Measurements from ENCODE around the gene CDC7. TPM values are rescaled to one million over a fixed set of nuclear protein-coding genes. Genes with fewer than 3 reads are reported as not detected.

CDC7 gene
- total RNA-seq, 1 experiment from 2014 or later = 24.5 TPM

DNA sequence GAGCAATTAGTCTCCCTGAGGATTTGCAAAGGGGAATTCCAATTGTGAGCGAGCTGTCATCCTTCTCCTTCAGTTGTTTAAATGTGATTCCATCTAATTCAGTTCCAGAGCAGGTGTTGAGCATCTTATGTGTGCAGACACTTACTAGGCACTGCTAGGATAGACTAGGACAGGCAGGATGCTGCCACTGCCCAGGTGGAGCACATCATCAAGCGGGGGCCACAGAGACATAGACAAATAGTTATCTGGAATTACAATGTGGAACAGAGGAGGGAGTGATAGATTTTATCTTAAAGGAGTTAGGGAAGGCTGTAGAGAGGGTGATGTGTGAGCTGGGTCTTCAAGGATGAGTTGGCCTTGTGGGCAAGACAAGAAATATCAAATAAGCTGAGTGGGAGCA is 55.9 kb downstream of the CDC7 start:
- DNase-seq (ENCODE audit: low read depth, low spot score) (no peak), ATAC-seq (no peak)
- no peak overlapping the region for H2AFZ ChIP-seq (ENCODE audit: low read depth, low read length, poor library complexity, severe bottlenecking)
- TF ChIP-seq, protein P1, sequence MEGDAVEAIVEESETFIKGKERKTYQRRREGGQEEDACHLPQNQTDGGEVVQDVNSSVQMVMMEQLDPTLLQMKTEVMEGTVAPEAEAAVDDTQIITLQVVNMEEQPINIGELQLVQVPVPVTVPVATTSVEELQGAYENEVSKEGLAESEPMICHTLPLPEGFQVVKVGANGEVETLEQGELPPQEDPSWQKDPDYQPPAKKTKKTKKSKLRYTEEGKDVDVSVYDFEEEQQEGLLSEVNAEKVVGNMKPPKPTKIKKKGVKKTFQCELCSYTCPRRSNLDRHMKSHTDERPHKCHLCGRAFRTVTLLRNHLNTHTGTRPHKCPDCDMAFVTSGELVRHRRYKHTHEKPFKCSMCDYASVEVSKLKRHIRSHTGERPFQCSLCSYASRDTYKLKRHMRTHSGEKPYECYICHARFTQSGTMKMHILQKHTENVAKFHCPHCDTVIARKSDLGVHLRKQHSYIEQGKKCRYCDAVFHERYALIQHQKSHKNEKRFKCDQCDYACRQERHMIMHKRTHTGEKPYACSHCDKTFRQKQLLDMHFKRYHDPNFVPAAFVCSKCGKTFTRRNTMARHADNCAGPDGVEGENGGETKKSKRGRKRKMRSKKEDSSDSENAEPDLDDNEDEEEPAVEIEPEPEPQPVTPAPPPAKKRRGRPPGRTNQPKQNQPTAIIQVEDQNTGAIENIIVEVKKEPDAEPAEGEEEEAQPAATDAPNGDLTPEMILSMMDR (IDR thresholded peaks at IDR 0.05 in 2 of 3, conservative IDR thresholded peaks at IDR 0.05 in 1 of 3; ENCODE audit: borderline replicate concordance in 1 of 3, insufficient read depth in 1 of 3, low read depth in 2 of 3, low read length in 2 of 3) = no peak
- no peak for TF ChIP-seq FOSL1 (IDR thresholded peaks at IDR 0.05; ENCODE audit: low read depth)
- TF ChIP-seq SP1 (IDR thresholded peaks at IDR 0.05; ENCODE audit: low read depth) = no peak
- no peak for TF ChIP-seq SIN3A (IDR thresholded peaks at IDR 0.05; ENCODE audit: low read depth)
- TF ChIP-seq, protein P2, sequence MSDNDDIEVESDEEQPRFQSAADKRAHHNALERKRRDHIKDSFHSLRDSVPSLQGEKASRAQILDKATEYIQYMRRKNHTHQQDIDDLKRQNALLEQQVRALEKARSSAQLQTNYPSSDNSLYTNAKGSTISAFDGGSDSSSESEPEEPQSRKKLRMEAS (IDR thresholded peaks at IDR 0.05) = no peak
- TF ChIP-seq YY1 (IDR thresholded peaks at IDR 0.05; ENCODE audit: extremely low read depth, insufficient replicate concordance, low read depth, low read length) = no peak
- TF ChIP-seq ELF1 (IDR thresholded peaks at IDR 0.05; ENCODE audit: borderline replicate concordance, low read depth) = no peak
- TF ChIP-seq SRF (IDR thresholded peaks at IDR 0.05; ENCODE audit: low read depth) = no peak
- TF ChIP-seq POLR2AphosphoS5 (IDR thresholded peaks at IDR 0.05; ENCODE audit: low read depth, low read length) = no peak
- TF ChIP-seq CEBPB (IDR thresholded peaks at IDR 0.05; ENCODE audit: low read depth) = no peak
- no peak for TF ChIP-seq TCF7L2 (IDR thresholded peaks at IDR 0.05; ENCODE audit: borderline replicate concordance, extremely low read depth, insufficient read depth, insufficient read length)
- H3K9me2 ChIP-seq (ENCODE audit: insufficient read depth) = no peaks in the 10 kb centered on the region
- H3K9ac ChIP-seq (ENCODE audit: low read length) = no peak overlapping the region
- ChIA-PET CTCF (no interaction called here), RAD21 (ENCODE audit: low non-redundant PET in 1 of 2, low total read pairs in 2 of 2, uncharacterized antibody in 2 of 2, unreplicated experiment in 2 of 2) (no interaction called here), POLR2A (no interaction called here)
- no peak overlapping the region for H3K4me3 ChIP-seq (replicated peaks in 1 of 2; ENCODE audit: low read depth in 1 of 2, low read length in 2 of 2)
- no peaks in the 10 kb centered on the region for H3K9me3 ChIP-seq (ENCODE audit: control insufficient read depth in 1 of 2, insufficient read depth in 1 of 2, low read depth in 1 of 2, low read length in 2 of 2)
- peaks cover 0 to 19% of the 10 kb centered on the region in 2 experiments; a peak in 1 of 4 replicates for H3K4me1 ChIP-seq (ENCODE audit: control insufficient read depth in 1 of 2, insufficient read depth in 2 of 2, low read length in 2 of 2)
- no peak overlapping the region for H3K27ac ChIP-seq (ENCODE audit: low read depth, low read length)
- H3K27me3 ChIP-seq (ENCODE audit: insufficient read depth, low read length) = no peaks in the 10 kb centered on the region
- BruUV-seq (replicated peaks) = no TSS peak
- no peak overlapping the region for H3K4me2 ChIP-seq (ENCODE audit: low read length)
- no peaks in the 10 kb centered on the region for H4K20me1 ChIP-seq (ENCODE audit: insufficient read depth)
- H3K36me3 ChIP-seq (ENCODE audit: control insufficient read depth in 1 of 2, insufficient read depth in 2 of 2, low read length in 2 of 2) = no peaks in the 10 kb centered on the region
- intact Hi-C loops (cut with micrococcal nuclease) = no loop called here
- no peaks in the 10 kb centered on the region for H3K79me2 ChIP-seq (ENCODE audit: insufficient read depth, low read length)

All from HCT116 (cell line).